HepG2 (cell line): ENCODE results near the gene NPAS2. TPM values are rescaled to one million over a fixed set of nuclear protein-coding genes. Genes with fewer than 3 reads are reported as not detected.

Source experiments
- ATAC-seq: fragments of 200-7000 bp; cut with Tn5 transposase; 3 replicates; pipeline ENCODE4 v1.9.1; 2020; ENCODE audit warnings: mild to moderate bottlenecking, moderate library complexity
- BruUV-seq: library from RNA; stranded (reverse); fragments of 400-500 nt; replicated peaks from 2 replicates; lab custom pipeline; 2021; lab: Mats Ljungman, UMichigan
- CTCF ChIA-PET: fragments of 300-600 bp; formaldehyde crosslinking; extraction: SDS; loops from one replicate; lab custom pipeline; 2021; ENCODE audit warnings: low total read pairs, inconsistent platforms, low intra/inter-chr PET ratio; lab: Yijun Ruan, JAX
- POLR2A ChIA-PET: fragments of 350-600 bp; sonication (Branson Sonifier 250); formaldehyde crosslinking; loops from one replicate; lab custom pipeline; 2020; ENCODE audit warnings: antibody characterized with exemption, inconsistent platforms; lab: Yijun Ruan, JAX
- DNase-seq: peaks from one replicate; pipeline ENCODE4 v3.0.0-alpha.2; 2015; ENCODE audit warnings: low spot score
- FAIRE-seq: peaks from 3 replicates; lab custom pipeline; 2011; peaks lifted over from hg19 to GRCh38; lab: Jason Lieb, UNC
- H2AFZ ChIP-seq: one replicate; pipeline ENCODE4 v1.6.1; 2011; ENCODE audit warnings: low read length, inconsistent platforms
- H3K27ac ChIP-seq: fragments of 300-600 bp; 3 replicates; pipeline ENCODE4 v1.8.0; 2011; ENCODE audit warnings: mixed run types, mild to moderate bottlenecking, mixed read lengths, low read length, inconsistent platforms; ENCODE audit not compliant: insufficient read depth; ENCODE audit errors: extremely low read length
- H3K27me3 ChIP-seq, 2 experiments: fragments of 200-600 bp in 1 of 2; 2 replicates in 1 of 2; 3 replicates in 1 of 2; pipeline versions ENCODE4 v1.6.0 to v1.8.0; 2011; ENCODE audit warnings: low read length in 2 of 2, mild to moderate bottlenecking in 2 of 2, moderate library complexity in 2 of 2, inconsistent platforms in 1 of 2; ENCODE audit not compliant: insufficient read depth in 2 of 2, control insufficient read depth in 1 of 2
- H3K36me3 ChIP-seq, 2 experiments: fragments of 200-600 bp in 1 of 2; replicated peaks in 1 of 2; 2 replicates in 1 of 2; 3 replicates in 1 of 2; pipeline versions ENCODE4 v1.5.1 to v1.8.0; 2011; ENCODE audit warnings: low read length in 2 of 2, inconsistent platforms in 1 of 2; ENCODE audit not compliant: insufficient read depth in 2 of 2, control insufficient read depth in 1 of 2
- H3K4me1 ChIP-seq: 2 replicates; pipeline ENCODE4 v1.5.1; 2012; ENCODE audit warnings: low read length, inconsistent platforms; ENCODE audit not compliant: insufficient read depth
- H3K4me2 ChIP-seq: 2 replicates; pipeline ENCODE4 v1.6.0; 2011; ENCODE audit warnings: low read depth, low read length, inconsistent platforms
- H3K4me3 ChIP-seq, 3 experiments: fragments of 200-600 bp in 1 of 3; sonication (generic), shearing (Covaris generic) in 1 of 3; replicated peaks in 1 of 3; 2 replicates each; pipeline ENCODE4 v1.5.1; 2011 to 2016; ENCODE audit warnings: low read length in 3 of 3, inconsistent platforms in 2 of 3, low read depth in 2 of 3, mild to moderate bottlenecking in 2 of 3, control low read depth in 1 of 3, mixed read lengths in 1 of 3; ENCODE audit not compliant: insufficient read depth in 1 of 3
- H3K79me2 ChIP-seq: one replicate; pipeline ENCODE4 v1.6.1; 2011; ENCODE audit warnings: low read length, inconsistent platforms; ENCODE audit not compliant: insufficient read depth
- H3K9ac ChIP-seq: 2 replicates; pipeline ENCODE4 v1.6.0; 2011; ENCODE audit warnings: mild to moderate bottlenecking, low read depth, low read length, inconsistent platforms; ENCODE audit not compliant: insufficient read depth
- H3K9me3 ChIP-seq: 2 replicates; pipeline ENCODE4 v1.5.1; 2012; ENCODE audit warnings: mild to moderate bottlenecking, low read length
- H4K20me1 ChIP-seq: 2 replicates; pipeline ENCODE4 v1.6.0; 2011; ENCODE audit warnings: inconsistent platforms, mild to moderate bottlenecking, low read length, moderate library complexity; ENCODE audit not compliant: insufficient read depth
- BORCS8-MEF2B ChIP-seq: sonication (generic); formaldehyde crosslinking; IDR thresholded peaks from 2 replicates; pipeline ENCODE4 v1.8.0; 2022; ENCODE audit warnings: mild to moderate bottlenecking, missing genetic modification reagents
- GATAD2A ChIP-seq: IDR thresholded peaks from 2 replicates; pipeline ENCODE4 v1.6.1; 2016
- GRHL1 ChIP-seq: sonication (generic); formaldehyde crosslinking; conservative IDR thresholded peaks from 2 replicates; pipeline ENCODE4 v1.8.0; 2022; ENCODE audit warnings: missing genetic modification reagents
- MXD4 ChIP-seq: IDR thresholded peaks from 2 replicates; pipeline ENCODE4 v1.6.1; 2016; ENCODE audit warnings: mild to moderate bottlenecking, missing biosample characterization, missing genetic modification reagents
- NFKB2 ChIP-seq: sonication (generic); formaldehyde crosslinking; IDR thresholded peaks from 2 replicates; pipeline ENCODE4 v1.4.0; 2020; ENCODE audit warnings: missing genetic modification reagents, borderline replicate concordance
- RAD21 ChIP-seq: fragments of 450-650 bp; formaldehyde crosslinking; IDR thresholded peaks from 2 replicates; pipeline ENCODE4 v1.5.0; 2020; ENCODE audit warnings: mild to moderate bottlenecking
- RBM22 ChIP-seq: fragments of 200-400 bp; formaldehyde crosslinking; optimal IDR thresholded peaks from 2 replicates; pipeline ENCODE3; 2017; ENCODE audit warnings: mild to moderate bottlenecking, low read length, moderate library complexity
- SYNCRIP ChIP-seq: fragments of 200-400 bp; formaldehyde crosslinking; IDR thresholded peaks from 2 replicates; pipeline ENCODE4 v1.6.1; 2018; ENCODE audit warnings: mild to moderate bottlenecking, low read depth, low read length; ENCODE audit not compliant: insufficient read depth
- TGIF2 ChIP-seq: IDR thresholded peaks from 2 replicates; pipeline ENCODE4 v1.6.1; 2016; ENCODE audit warnings: control low read depth, missing compliant biosample characterization
- ZFP36L1 ChIP-seq: sonication (generic); formaldehyde crosslinking; IDR thresholded peaks from 2 replicates; pipeline ENCODE4 v1.8.0; 2022; ENCODE audit warnings: mild to moderate bottlenecking, missing genetic modification reagents, moderate library complexity
- ZNF30 ChIP-seq: sonication (generic); formaldehyde crosslinking; IDR thresholded peaks from 2 replicates; pipeline ENCODE4 v1.5.0; 2020; ENCODE audit warnings: mild to moderate bottlenecking, missing genetic modification reagents
- ZNF549 ChIP-seq: sonication (generic); formaldehyde crosslinking; IDR thresholded peaks from 2 replicates; pipeline ENCODE4 v1.5.0; 2020; ENCODE audit warnings: missing genetic modification reagents
- ZNF564 ChIP-seq: sonication (generic); formaldehyde crosslinking; IDR thresholded peaks from 2 replicates; pipeline ENCODE4 v1.8.1; 2023; ENCODE audit warnings: mild to moderate bottlenecking, missing genetic modification reagents
- ZNF589 ChIP-seq: sonication (generic); formaldehyde crosslinking; conservative IDR thresholded peaks from 2 replicates; pipeline ENCODE4 v1.8.0; 2022; ENCODE audit warnings: mild to moderate bottlenecking, moderate library complexity, missing genetic modification reagents
- WGBS: methylation state at CpG from one replicate; pipeline ENCODE4 v1.1.6; 2017; ENCODE audit warnings: low lambda C conversion rate; 5-methylcytosine and 5-hydroxymethylcytosine counted together
- in situ Hi-C: cut with HindIII; loops from 2 replicates; pipeline ENCODE4 v1.10.0; 2017; ENCODE audit warnings: low pct_unique_long_range_greater_than_20kb; ENCODE audit not compliant: extremely low pct_ligation_motif_present
- intact Hi-C: fragments of 100-400 bp; cut with micrococcal nuclease; formaldehyde crosslinking; loops from one replicate; pipeline ENCODE4 v1.10.0; 2022; ENCODE audit not compliant: unreplicated experiment
- polyA plus RNA-seq, 8 experiments: library from polyadenylated mRNA; depleted of rRNA in 3 of 8; stranded (reverse) in 7 of 8; unstranded in 1 of 8; fragments of >200 nt; fragmentation: Illumina TruSeq in 4 of 8; extraction: Trizol in 4 of 8; gene quantifications; 2 replicates each; pipeline versions ENCODE4 v1.2.1 to v1.2.3, GENCODE V29; 2011 to 2016; ENCODE audit warnings: low read depth in 4 of 8, missing spikeins in 1 of 8, mixed read lengths in 1 of 8; ENCODE audit not compliant: insufficient read depth in 1 of 8
- total RNA-seq, 5 experiments: library from RNA; depleted of rRNA; stranded (reverse); fragments of >200 nt; fragmentation: Illumina TruSeq; extraction: Trizol; gene quantifications; 2 replicates each; pipeline ENCODE4 v1.2.3, GENCODE V29; 2016; ENCODE audit warnings: low read depth in 1 of 5
- TF ChIP-seq, protein P1 (sequence below): sonication (generic); formaldehyde crosslinking; IDR thresholded peaks from 2 replicates; pipeline ENCODE4 v1.8.0; 2022; ENCODE audit warnings: missing genetic modification reagents, mild to moderate bottlenecking, borderline replicate concordance
- TF ChIP-seq, protein P2 (sequence below): sonication (generic); formaldehyde crosslinking; IDR thresholded peaks from 2 replicates; pipeline ENCODE4 v1.5.0; 2020; ENCODE audit warnings: missing genetic modification reagents
- TF ChIP-seq, protein P3 (sequence below): sonication (generic); formaldehyde crosslinking; IDR thresholded peaks from 2 replicates; pipeline ENCODE4 v1.5.1; 2020; ENCODE audit warnings: mild to moderate bottlenecking, missing genetic modification reagents

The NPAS2 gene
- total and polyA plus RNA-seq, 2 of the 13 experiments (the other 11 are each of a cell fraction or from before 2014, with no cell fraction given): 14.8 to 37.5 TPM

GRCh38 chr2:100974712-100975520 is 155.0 kb downstream of the NPAS2 start:
- DNase-seq (no peak), FAIRE-seq (no peak), ATAC-seq (no peak)
- Histone ChIP-seq H3K4me2 (no peak overlapping the region), H3K27ac (no peak overlapping the region), H3K27me3 (no peaks in the 10 kb centered on the region), H2AFZ (no peak overlapping the region), H3K79me2 (no peaks in the 10 kb centered on the region), H3K4me1 (no peaks in the 10 kb centered on the region), H3K9ac (no peak overlapping the region), H4K20me1 (no peaks in the 10 kb centered on the region), H3K4me3 (no peak overlapping the region), H3K36me3 (peaks cover 54 to 90% of the 10 kb centered on the region in 2 experiments), H3K9me3 (no peaks in the 10 kb centered on the region)
- 0 out of 2 replicates have a peak, but pooled peaks have one; percentile 28 for TF ChIP-seq ZFP36L1 (CRISPR knock-in tag)
- no peak for TF ChIP-seq ZNF589 (CRISPR knock-in tag)
- TF ChIP-seq BORCS8-MEF2B (CRISPR knock-in tag): no peak
- no peak for TF ChIP-seq GATAD2A (CRISPR knock-in tag)
- TF ChIP-seq NFKB2 (CRISPR knock-in tag): 0 out of 2 replicates have a peak, but pooled peaks have one; percentile 20
- no peak for TF ChIP-seq TGIF2
- TF ChIP-seq MXD4: no peak
- no peak for TF ChIP-seq SYNCRIP
- TF ChIP-seq, protein P1, sequence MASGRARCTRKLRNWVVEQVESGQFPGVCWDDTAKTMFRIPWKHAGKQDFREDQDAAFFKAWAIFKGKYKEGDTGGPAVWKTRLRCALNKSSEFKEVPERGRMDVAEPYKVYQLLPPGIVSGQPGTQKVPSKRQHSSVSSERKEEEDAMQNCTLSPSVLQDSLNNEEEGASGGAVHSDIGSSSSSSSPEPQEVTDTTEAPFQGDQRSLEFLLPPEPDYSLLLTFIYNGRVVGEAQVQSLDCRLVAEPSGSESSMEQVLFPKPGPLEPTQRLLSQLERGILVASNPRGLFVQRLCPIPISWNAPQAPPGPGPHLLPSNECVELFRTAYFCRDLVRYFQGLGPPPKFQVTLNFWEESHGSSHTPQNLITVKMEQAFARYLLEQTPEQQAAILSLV (CRISPR knock-in tag): no peak
- no peak for TF ChIP-seq ZNF30
- TF ChIP-seq ZNF564: no peak
- no peak for TF ChIP-seq ZNF549 (CRISPR knock-in tag)
- TF ChIP-seq, protein P2, sequence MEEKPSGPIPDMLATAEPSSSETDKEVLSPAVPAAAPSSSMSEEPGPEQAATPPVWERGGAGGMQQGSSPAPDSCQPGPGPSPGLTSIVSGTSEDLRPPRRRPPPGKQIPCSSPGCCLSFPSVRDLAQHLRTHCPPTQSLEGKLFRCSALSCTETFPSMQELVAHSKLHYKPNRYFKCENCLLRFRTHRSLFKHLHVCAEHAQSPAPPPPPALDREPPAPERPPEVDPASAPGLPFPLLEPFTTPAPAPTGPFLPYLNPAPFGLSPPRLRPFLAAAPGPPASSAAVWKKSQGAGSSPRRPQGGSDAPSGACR (CRISPR knock-in tag): no peak
- no peak for TF ChIP-seq RAD21 (CRISPR knock-in tag)
- peak; percentile 73 for TF ChIP-seq RBM22
- TF ChIP-seq, protein P3, sequence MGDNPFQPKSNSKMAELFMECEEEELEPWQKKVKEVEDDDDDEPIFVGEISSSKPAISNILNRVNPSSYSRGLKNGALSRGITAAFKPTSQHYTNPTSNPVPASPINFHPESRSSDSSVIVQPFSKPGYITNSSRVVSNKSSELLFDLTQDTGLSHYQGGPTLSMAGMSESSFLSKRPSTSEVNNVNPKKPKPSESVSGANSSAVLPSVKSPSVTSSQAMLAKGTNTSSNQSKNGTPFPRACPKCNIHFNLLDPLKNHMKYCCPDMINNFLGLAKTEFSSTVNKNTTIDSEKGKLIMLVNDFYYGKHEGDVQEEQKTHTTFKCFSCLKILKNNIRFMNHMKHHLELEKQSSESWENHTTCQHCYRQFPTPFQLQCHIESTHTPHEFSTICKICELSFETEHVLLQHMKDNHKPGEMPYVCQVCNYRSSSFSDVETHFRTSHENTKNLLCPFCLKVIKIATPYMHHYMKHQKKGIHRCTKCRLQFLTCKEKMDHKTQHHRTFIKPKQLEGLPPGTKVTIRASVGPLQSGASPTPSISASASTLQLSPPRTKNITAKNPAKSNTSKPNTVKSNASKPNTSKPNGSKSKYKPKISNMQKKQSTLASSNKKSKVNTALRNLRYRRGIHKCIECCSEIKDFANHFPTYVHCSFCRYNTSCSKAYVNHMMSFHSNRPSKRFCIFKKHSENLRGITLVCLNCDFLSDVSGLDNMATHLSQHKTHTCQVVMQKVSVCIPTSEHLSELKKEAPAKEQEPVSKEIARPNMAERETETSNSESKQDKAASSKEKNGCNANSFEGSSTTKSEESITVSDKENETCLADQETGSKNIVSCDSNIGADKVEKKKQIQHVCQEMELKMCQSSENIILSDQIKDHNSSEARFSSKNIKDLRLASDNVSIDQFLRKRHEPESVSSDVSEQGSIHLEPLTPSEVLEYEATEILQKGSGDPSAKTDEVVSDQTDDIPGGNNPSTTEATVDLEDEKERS (CRISPR knock-in tag): no peak
- no peak for TF ChIP-seq GRHL1 (CRISPR knock-in tag)
- in situ Hi-C loops: no loop called here
- 97% methylated on average over 19 of the region's 22 CpGs for WGBS
- intact Hi-C loops: no loop called here
- BruUV-seq: no TSS peak
- CTCF ChIA-PET: no interaction called here
- POLR2A ChIA-PET: no interaction called here
